Activated B cell treated with CpG ODN at 0.5 μM for 24 hours (primary cell): ENCODE measurements around the gene POP7. TPM values are rescaled to one million over a fixed set of nuclear protein-coding genes. Genes with fewer than 3 reads are reported as not detected.

Source experiments
- ATAC-seq: fragments of 200-7000 bp; cut with Tn5 transposase; one replicate; pipeline ENCODE4 v1.10.0; 2021; ENCODE audit warnings: low read depth, mild to moderate bottlenecking, moderate library complexity
- CTCF ChIA-PET: fragments of 350-600 bp; sonication (Branson Sonifier 250); formaldehyde crosslinking; loops from one replicate; lab custom pipeline; 2021; ENCODE audit warnings: antibody characterized with exemption; lab: Charles Lee
- POLR2A ChIA-PET: fragments of 350-600 bp; sonication (Branson Sonifier 250); formaldehyde crosslinking; loops from one replicate; lab custom pipeline; 2021; ENCODE audit warnings: antibody characterized with exemption; lab: Charles Lee
- DNase-seq: peaks from one replicate; pipeline ENCODE4 v3.0.0; 2022
- H3K27ac Mint-ChIP-seq: one replicate; pipeline ENCODE4 v1.8.0; 2020; ENCODE audit warnings: mixed read lengths
- H3K27me3 Mint-ChIP-seq: one replicate; pipeline ENCODE4 v1.8.0; 2021; ENCODE audit warnings: mixed read lengths
- H3K36me3 Mint-ChIP-seq: one replicate; pipeline ENCODE4 v1.8.0; 2021; ENCODE audit warnings: low read depth, mixed read lengths
- H3K4me1 Mint-ChIP-seq: one replicate; pipeline ENCODE4 v1.8.0; 2021; ENCODE audit warnings: mixed read lengths
- H3K4me3 Mint-ChIP-seq: one replicate; pipeline ENCODE4 v1.8.0; 2020; ENCODE audit warnings: mild to moderate bottlenecking, mixed read lengths
- H3K9me3 Mint-ChIP-seq: one replicate; pipeline ENCODE4 v1.8.0; 2020; ENCODE audit warnings: mixed read lengths
- intact Hi-C: fragments of 100-400 bp; cut with micrococcal nuclease; formaldehyde crosslinking; loops from one replicate; pipeline ENCODE4 v1.15.1; 2024
- total RNA-seq: library from RNA; stranded (reverse); gene quantifications from 2 replicates; pipeline ENCODE4 v1.2.3, GENCODE V29; 2022
- TF ChIP-seq, protein P1 (sequence below): fragments of 200-600 bp; IDR thresholded peaks from one replicate; pipeline ENCODE4 v1.8.0; 2022; ENCODE audit warnings: antibody characterized with exemption, mild to moderate bottlenecking

Gene POP7
- total RNA-seq, 1 donor from 2014 or later: 21.7 TPM

DNA sequence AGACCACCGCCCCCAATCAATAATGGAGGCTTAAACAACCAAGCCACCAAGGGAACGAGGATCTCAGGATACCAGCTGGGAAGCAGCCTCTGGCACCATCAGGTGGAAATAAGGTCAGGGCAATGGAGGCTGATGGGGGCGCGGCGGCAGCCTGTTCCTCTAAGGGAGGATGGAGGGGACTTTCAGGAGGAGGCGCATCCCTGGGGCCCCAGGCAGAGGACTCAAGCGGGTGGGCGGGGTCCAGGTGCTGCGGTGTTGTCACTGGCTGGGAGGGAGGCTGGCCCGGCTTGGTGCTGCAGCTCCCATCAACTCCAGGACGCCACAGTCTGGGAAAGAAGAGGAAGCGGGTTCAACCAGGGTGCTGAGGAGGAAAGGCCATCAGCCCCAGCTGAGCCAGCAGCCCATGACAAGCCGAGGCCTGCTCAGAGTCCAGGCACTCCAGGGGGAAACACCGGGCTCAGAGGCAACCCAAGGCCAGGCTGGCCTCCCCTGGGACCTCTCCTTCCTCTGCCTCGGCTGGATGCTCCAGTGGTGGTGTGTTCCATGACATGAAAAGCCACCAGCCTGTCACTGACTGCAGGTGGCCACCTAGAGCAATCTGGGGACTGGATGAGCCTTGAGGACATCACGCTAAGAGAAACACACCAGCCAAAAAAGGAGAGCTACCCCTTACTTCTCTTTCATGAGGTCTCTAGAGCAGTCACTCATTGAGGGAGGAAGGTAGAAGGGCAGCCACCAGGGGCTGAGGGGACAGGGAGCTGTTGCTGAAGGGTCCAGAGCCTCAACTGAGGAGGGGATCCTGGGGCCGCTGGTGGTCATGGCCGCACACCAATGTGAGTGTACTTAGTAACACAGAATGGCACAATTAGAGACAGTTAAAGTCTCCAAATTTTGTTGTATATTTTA is 16.4 kb upstream of the POP7 start:
- ChIA-PET POLR2A (interaction anchor here (0.6 to 1.7 kb wide), 4 partner anchors 9 to 140 kb away, joined by 3 to 12 read pairs (median 4); partner anchors contain the start of genes FBXO24 and LRCH4), CTCF (interaction anchor here (0.7 to 8.3 kb wide), 4 partner anchors 16 to 125 kb away, joined by 3 to 79 read pairs (median 14); partner anchors contain the start of genes GNB2 and POP7)
- Mint-ChIP-seq H3K36me3 (peaks cover 45% of the 10 kb centered on the region), H3K9me3 (no peaks in the 10 kb centered on the region), H3K4me1 (peaks cover 33% of the 10 kb centered on the region), H3K27ac (no peak overlapping the region), H3K27me3 (no peaks in the 10 kb centered on the region), H3K4me3 (no peak overlapping the region)
- ATAC-seq (no peak), DNase-seq (no peak)
- TF ChIP-seq, protein P1, sequence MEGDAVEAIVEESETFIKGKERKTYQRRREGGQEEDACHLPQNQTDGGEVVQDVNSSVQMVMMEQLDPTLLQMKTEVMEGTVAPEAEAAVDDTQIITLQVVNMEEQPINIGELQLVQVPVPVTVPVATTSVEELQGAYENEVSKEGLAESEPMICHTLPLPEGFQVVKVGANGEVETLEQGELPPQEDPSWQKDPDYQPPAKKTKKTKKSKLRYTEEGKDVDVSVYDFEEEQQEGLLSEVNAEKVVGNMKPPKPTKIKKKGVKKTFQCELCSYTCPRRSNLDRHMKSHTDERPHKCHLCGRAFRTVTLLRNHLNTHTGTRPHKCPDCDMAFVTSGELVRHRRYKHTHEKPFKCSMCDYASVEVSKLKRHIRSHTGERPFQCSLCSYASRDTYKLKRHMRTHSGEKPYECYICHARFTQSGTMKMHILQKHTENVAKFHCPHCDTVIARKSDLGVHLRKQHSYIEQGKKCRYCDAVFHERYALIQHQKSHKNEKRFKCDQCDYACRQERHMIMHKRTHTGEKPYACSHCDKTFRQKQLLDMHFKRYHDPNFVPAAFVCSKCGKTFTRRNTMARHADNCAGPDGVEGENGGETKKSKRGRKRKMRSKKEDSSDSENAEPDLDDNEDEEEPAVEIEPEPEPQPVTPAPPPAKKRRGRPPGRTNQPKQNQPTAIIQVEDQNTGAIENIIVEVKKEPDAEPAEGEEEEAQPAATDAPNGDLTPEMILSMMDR: no peak
- intact Hi-C loops: loop anchor here (5.0 kb wide), 1 partner anchor 102 kb away; the partner anchor contains the start of genes FBXO24 and LRCH4

DNA sequence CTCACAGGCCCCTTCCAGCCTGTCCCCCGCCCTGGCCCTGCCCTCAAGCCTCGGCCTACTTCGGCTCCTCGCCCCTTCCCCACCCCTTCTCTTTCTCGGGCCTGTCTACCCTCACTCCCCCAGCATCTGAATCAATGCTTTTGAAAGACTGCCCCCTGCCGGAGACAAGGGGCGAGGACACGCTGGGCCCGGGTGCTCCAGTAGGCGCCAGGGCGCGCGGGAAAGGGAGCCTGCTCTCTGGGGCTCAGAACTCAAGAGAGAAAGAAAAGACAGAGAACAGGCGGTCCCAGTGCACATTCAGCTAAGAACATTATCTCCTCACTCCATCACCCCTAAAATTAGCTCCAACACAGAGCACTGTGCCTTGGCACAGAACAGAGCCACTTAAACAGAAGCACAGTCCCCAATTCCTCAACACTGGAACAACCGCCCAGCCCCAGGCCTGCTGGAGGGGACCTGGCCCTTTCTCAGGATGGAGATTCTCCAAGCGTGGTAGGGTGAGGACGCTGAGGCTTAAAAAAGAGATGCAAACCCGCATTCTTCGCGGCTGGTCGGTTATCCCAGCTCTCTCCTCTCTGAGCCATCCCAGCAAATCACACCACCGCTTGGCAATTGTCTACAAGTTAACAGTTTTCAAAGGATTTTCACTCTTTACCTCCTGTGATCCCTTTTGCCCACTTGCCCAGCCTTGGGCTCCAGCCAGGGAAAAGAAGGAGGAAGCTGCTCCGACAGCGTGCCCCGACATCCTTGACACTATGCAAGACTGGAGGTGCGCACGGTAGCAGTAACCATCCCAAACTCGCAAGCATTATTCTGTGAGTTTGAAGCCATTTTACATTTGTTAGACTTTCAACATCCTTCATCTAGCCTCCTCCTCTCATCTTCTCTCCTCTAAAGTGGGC is 14.0 kb upstream of the POP7 start:
- Mint-ChIP-seq H3K4me3 (peak overlapping the region; percentile 90), H3K27me3 (no peaks in the 10 kb centered on the region), H3K4me1 (peaks cover 49% of the 10 kb centered on the region), H3K27ac (peak overlapping the region; percentile 80), H3K9me3 (no peaks in the 10 kb centered on the region), H3K36me3 (peaks cover 24% of the 10 kb centered on the region)
- DNase-seq (peak; percentile 67), ATAC-seq (peak; percentile 63)
- intact Hi-C loops: loop anchor here (1.0 to 5.0 kb wide), 8 partner anchors 16 to 223 kb away; partner anchors contain the start of genes FBXO24, LRCH4 and SLC12A9
- TF ChIP-seq, protein P1: peak; percentile 21
- CTCF ChIA-PET: interaction anchor here (0.7 to 8.3 kb wide), 15 partner anchors 9 to 222 kb away, joined by 3 to 79 read pairs (median 6); partner anchors contain the start of genes MOSPD3, POP7 and SLC12A9
- POLR2A ChIA-PET: interaction anchor here (1.0 to 2.9 kb wide), 9 partner anchors 11 to 262 kb away, joined by 3 to 19 read pairs (median 6); partner anchors contain the start of genes FBXO24, LRCH4, MEPCE and MOSPD3

DNA sequence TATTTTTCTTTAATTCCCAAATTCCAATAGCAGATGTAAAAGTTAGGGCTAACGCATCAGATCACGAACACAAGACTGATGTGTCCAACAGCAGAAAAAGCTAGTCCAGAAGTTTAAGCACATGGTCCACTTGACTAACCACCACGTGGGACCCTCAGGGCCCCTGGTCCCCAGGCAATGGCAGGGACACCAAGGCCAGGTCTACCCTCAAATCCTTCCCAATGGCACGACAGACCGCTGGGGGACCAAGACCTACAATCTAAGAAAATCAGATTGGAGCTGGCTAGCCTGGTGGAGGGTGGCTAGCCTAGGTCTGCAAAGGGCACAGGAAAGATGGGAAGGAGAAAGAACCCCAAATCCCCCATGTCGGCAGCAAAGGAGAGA is 13.4 kb upstream of the POP7 start:
- ATAC-seq: no peak
- ChIA-PET CTCF (interaction anchor here (0.8 to 8.3 kb wide), 8 partner anchors 9 to 223 kb away, joined by 3 to 79 read pairs (median 6); partner anchors contain the start of genes MOSPD3 and POP7), POLR2A (interaction anchor here (0.6 to 4.1 kb wide), 11 partner anchors 12 to 263 kb away, joined by 3 to 25 read pairs (median 4); partner anchors contain the start of genes FBXO24, LRCH4, MEPCE and MOSPD3)
- TF ChIP-seq, protein P1: no peak
- Mint-ChIP-seq H3K9me3 (no peaks in the 10 kb centered on the region), H3K27ac (peak overlapping the region; percentile 80), H3K4me3 (peak overlapping the region; percentile 90), H3K27me3 (no peaks in the 10 kb centered on the region), H3K36me3 (peaks cover 21% of the 10 kb centered on the region), H3K4me1 (peaks cover 49% of the 10 kb centered on the region)
- DNase-seq: no peak
- intact Hi-C loops: loop anchor here (2.0 to 5.0 kb wide), 2 partner anchors 105 to 224 kb away; partner anchors contain the start of genes FBXO24 and LRCH4

DNA sequence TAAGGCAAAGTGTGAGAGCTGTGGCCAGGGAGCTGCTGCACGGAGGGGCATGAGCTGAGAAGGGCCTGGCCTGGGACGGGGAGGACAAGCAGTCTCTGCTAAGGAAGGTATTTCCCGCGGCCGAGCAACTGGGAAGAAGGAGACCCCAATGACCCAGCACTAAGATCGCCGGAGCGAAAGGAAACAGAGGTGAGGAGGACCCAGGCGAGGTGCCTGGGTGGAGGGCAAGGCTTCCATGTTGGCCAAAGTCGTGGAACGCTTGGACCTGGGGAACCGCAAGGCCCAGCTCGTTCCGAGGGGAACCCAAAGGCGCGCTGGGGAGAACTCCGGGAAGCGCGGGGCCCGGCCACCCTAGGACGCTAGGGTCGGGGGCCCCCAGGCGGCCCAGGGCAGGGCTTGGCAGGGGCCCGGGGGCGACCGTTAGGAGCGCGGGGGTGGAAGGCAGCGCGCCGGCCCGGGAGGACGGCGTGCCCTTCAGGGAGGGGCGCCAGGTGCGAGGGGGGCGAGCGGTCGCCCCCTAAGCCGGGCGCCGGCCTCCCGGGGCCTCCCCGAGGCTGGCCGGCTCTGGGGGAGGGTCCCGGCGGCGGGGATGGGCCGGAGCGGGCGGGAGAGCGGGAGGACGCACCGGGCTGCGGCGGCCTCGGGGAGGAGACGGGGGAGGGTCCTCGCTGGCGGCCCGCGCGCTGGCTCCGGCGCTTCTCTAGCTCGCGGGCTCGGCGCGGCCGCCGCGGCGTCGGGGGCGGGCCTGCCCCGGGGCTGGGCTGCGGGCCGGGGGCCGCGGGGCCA is 12.4 kb upstream of the POP7 start:
- Mint-ChIP-seq H3K4me3 (peak overlapping the region; percentile 90), H3K9me3 (no peaks in the 10 kb centered on the region), H3K36me3 (peaks cover 14% of the 10 kb centered on the region), H3K27me3 (no peaks in the 10 kb centered on the region), H3K4me1 (peaks cover 49% of the 10 kb centered on the region), H3K27ac (peak overlapping the region; percentile 80)
- DNase-seq (no peak), ATAC-seq (peak; percentile 38)
- CTCF ChIA-PET: interaction anchor here (0.8 to 8.3 kb wide), 11 partner anchors 9 to 224 kb away, joined by 3 to 79 read pairs (median 3); partner anchors contain the start of genes MOSPD3, POP7 and SLC12A9
- POLR2A ChIA-PET: interaction anchor here (0.6 to 4.1 kb wide), 18 partner anchors 12 to 265 kb away, joined by 3 to 61 read pairs (median 5); partner anchors contain the start of genes FBXO24, LRCH4, MEPCE and MOSPD3
- TF ChIP-seq, protein P1: no peak
- intact Hi-C loops: loop anchor here (2.0 to 5.0 kb wide), 2 partner anchors 106 to 225 kb away; partner anchors contain the start of genes FBXO24 and LRCH4
